HG03354 (cell line): ENCODE results near the gene SPATS2.
A peak's percentile ranks its signal among the peaks of the same experiment; 100 is the strongest.

Experiments
- ATAC-seq: cut with Tn5 transposase; IDR thresholded peaks from one replicate; pipeline ENCODE4 v1.9.1; 2021; ENCODE audit warnings: mild to moderate bottlenecking; ENCODE audit not compliant: unreplicated experiment, poor library complexity, severe bottlenecking

Gene SPATS2

GRCh38 chr12:49562831-49563230, 195.6 kb downstream of the SPATS2 start:
- no peak for ATAC-seq

- ATAC-seq: no peak
These were observed 196.9 kb downstream of the SPATS2 start for GRCh38 chr12:49563951-49564685.

GRCh38 chr12:49564686-49565405, 197.6 kb downstream of the SPATS2 start:
- ATAC-seq: no peak

- no peak for ATAC-seq
These were observed 198.4 kb downstream of the SPATS2 start for GRCh38 chr12:49565406-49566265.

- no peak for ATAC-seq
These were observed 199.1 kb downstream of the SPATS2 start for GRCh38 chr12:49566361-49566760.

GRCh38 chr12:49567302-49567610, 200.0 kb downstream of the SPATS2 start:
- ATAC-seq: peak; percentile 10

- ATAC-seq: peak; percentile 87
These were observed 200.6 kb downstream of the SPATS2 start, which contains the start of gene MCRS1 for GRCh38 chr12:49567611-49568441. TSS of gene MCRS1 (minus strand) at chr12:49568142. CDS start at chr12:49566731, 1,411 bp downstream.

- ATAC-seq: peak; percentile 34
These were observed 201.3 kb downstream of the SPATS2 start for GRCh38 chr12:49568442-49569162.
